GM19238 (cell line): ENCODE results near the gene DBF4B.

Experiments
- DNase-seq: peaks from one replicate; pipeline ENCODE4 v3.0.0; 2011; ENCODE audit warnings: low spot score; ENCODE audit not compliant: insufficient read length

Gene DBF4B

GRCh38 chr17:44776628-44777393, 68.3 kb downstream of the DBF4B start:
- no peak for DNase-seq

- no peak for DNase-seq
These were observed 69.2 kb downstream of the DBF4B start for GRCh38 chr17:44777394-44778348.

GRCh38 chr17:44778656-44779210, 70.3 kb downstream of the DBF4B start:
- DNase-seq: no peak

GRCh38 chr17:44779211-44780025, 71.0 kb downstream of the DBF4B start:
- peak; percentile 81 for DNase-seq

GRCh38 chr17:44780161-44780560, 71.7 kb downstream of the DBF4B start:
- no peak for DNase-seq

- DNase-seq: no peak
These were observed 72.5 kb downstream of the DBF4B start for GRCh38 chr17:44780845-44781480.

- DNase-seq: no peak
These were observed 73.3 kb downstream of the DBF4B start for GRCh38 chr17:44781551-44782325.

GRCh38 chr17:44782326-44782850, 73.9 kb downstream of the DBF4B start:
- no peak for DNase-seq

GRCh38 chr17:44785921-44786320, 77.5 kb downstream of the DBF4B start:
- DNase-seq: no peak

GRCh38 chr17:44786551-44787081, 78.2 kb downstream of the DBF4B start:
- no peak for DNase-seq

- DNase-seq: no peak
These were observed 78.9 kb downstream of the DBF4B start for GRCh38 chr17:44787271-44787940.

- DNase-seq: no peak
These were observed 79.7 kb downstream of the DBF4B start for GRCh38 chr17:44788139-44788538.

GRCh38 chr17:44792276-44792675, 83.8 kb downstream of the DBF4B start:
- DNase-seq: no peak

GRCh38 chr17:44793885-44794842, 85.7 kb downstream of the DBF4B start:
- no peak for DNase-seq

GRCh38 chr17:44794851-44795413, 86.5 kb downstream of the DBF4B start:
- DNase-seq: no peak

- no peak for DNase-seq
These were observed 87.0 kb downstream of the DBF4B start for GRCh38 chr17:44795421-44795820.

GRCh38 chr17:44795928-44796327, 87.5 kb downstream of the DBF4B start:
- DNase-seq: no peak
